Activated CD4-positive, alpha-beta T cell treated with anti-CD3 and anti-CD28 coated beads for 1 hour (primary cell): Measurements from ENCODE around the gene GAGE12F.
"Not testable (repeated sequence)": the region's sequence is repeated elsewhere in the genome, so short reads cannot be mapped to it uniquely, and the experiment has no call there.

Experiments
- DNase-seq: peaks from one replicate; pipeline ENCODE4 v3.0.0-alpha.2; 2020

Gene GAGE12F, protein sequence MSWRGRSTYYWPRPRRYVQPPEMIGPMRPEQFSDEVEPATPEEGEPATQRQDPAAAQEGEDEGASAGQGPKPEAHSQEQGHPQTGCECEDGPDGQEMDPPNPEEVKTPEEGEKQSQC

DNA sequence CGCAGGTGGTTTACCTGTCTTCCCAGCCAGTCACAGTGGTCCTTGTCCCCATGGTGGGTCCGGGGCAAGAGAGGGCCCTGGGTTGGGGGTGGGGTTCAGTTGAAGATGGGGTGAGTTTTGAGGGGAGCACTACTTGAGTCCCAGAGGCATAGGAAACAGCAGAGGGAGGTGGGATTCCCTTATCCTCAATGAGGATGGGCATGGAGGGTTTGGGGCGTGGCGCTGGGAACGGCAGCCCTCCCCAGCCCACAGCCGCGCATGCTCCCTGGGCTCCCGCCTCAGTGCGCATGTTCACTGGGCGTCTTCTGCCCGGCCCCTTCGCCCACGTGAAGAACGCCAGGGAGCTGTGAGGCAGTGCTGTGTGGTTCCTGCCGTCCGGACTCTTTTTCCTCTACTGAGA is at the start of gene GAGE12F:
Gene GAGE12F, plus strand, starts transcription at position 301 of the 400 bp plus-strand sequence. CDS start 1,155 bp downstream, outside the sequence.
- not testable (repeated sequence) for DNase-seq

DNA sequence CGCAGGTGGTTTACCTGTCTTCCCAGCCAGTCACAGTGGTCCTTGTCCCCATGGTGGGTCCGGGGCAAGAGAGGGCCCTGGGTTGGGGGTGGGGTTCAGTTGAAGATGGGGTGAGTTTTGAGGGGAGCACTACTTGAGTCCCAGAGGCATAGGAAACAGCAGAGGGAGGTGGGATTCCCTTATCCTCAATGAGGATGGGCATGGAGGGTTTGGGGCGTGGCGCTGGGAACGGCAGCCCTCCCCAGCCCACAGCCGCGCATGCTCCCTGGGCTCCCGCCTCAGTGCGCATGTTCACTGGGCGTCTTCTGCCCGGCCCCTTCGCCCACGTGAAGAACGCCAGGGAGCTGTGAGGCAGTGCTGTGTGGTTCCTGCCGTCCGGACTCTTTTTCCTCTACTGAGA is 28.8 kb upstream of the GAGE12F start, which contains the start of gene GAGE12C:
Gene GAGE12C, plus strand, starts transcription at position 301 of the 400 bp plus-strand sequence. CDS start 1,155 bp downstream, outside the sequence.
- not testable (repeated sequence) for DNase-seq

DNA sequence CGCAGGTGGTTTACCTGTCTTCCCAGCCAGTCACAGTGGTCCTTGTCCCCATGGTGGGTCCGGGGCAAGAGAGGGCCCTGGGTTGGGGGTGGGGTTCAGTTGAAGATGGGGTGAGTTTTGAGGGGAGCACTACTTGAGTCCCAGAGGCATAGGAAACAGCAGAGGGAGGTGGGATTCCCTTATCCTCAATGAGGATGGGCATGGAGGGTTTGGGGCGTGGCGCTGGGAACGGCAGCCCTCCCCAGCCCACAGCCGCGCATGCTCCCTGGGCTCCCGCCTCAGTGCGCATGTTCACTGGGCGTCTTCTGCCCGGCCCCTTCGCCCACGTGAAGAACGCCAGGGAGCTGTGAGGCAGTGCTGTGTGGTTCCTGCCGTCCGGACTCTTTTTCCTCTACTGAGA is 19.2 kb upstream of the GAGE12F start, which contains the start of gene GAGE12D:
Gene GAGE12D, plus strand, starts transcription at position 301 of the 400 bp plus-strand sequence. CDS start 1,155 bp downstream, outside the sequence.
- DNase-seq: not testable (repeated sequence)

GRCh38 chrX:49550989-49551388 is 9.7 kb upstream of the GAGE12F start, which contains the start of gene GAGE12E:
Gene GAGE12E (plus strand): TSS chrX:49551289. CDS start chrX:49552444, 1,155 bp downstream.
- DNase-seq: not testable (repeated sequence)

DNA sequence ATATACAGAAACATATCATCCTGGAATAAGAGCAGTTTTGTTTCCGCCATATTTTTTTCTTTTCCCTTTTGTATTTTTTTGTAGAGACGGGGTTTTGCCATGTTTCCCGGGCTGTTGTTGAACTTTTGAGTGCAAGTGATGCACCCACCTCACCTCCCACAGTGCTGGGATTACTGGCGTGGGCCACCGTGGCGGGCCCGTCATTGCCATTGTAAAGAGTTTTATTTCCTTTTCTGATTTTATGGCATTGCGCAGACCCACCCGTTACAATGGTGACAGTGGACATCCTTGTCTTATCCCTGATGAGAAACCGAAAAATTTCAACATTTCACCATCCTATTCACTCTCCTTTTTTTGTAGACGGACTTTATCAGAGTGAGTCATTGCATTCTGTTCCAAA is 8.1 kb downstream of the GAGE12F start:
- not testable (repeated sequence) for DNase-seq

DNA sequence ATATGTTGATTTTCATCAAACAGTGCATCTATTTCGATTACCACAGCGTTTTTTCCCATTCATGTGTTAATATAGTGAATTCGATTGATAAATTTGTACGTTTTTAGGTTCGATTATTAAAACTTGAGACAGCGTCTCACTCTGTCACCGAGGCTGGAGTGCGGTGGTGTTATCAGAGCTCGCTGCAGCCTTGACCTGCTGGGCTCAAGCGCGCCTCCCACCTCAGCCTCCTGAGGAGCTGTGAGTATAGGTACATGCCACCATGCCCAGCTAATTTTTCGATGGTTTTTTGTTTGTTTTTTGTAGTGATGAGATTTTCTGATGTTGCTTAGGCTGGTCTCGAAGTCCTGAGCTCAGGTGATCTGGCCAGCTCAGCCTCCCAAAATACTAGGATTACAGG is 8.5 kb downstream of the GAGE12F start:
- DNase-seq: not testable (repeated sequence)

- DNase-seq: not testable (repeated sequence)
These were observed 9.5 kb downstream of the GAGE12F start, which contains the start of gene GAGE12G for GRCh38 chrX:49570100-49570499. Gene GAGE12G (plus strand): TSS chrX:49570400. CDS start chrX:49571555, 1,155 bp downstream.

DNA sequence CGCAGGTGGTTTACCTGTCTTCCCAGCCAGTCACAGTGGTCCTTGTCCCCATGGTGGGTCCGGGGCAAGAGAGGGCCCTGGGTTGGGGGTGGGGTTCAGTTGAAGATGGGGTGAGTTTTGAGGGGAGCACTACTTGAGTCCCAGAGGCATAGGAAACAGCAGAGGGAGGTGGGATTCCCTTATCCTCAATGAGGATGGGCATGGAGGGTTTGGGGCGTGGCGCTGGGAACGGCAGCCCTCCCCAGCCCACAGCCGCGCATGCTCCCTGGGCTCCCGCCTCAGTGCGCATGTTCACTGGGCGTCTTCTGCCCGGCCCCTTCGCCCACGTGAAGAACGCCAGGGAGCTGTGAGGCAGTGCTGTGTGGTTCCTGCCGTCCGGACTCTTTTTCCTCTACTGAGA is 19.0 kb downstream of the GAGE12F start, which contains the start of gene GAGE12H:
Gene GAGE12H, plus strand, starts transcription at position 301 of the 400 bp plus-strand sequence. CDS start 1,155 bp downstream, outside the sequence.
- not testable (repeated sequence) for DNase-seq

GRCh38 chrX:49589196-49589595 is 28.6 kb downstream of the GAGE12F start, which contains the start of gene GAGE2A:
Gene GAGE2A (plus strand): TSS chrX:49589496. CDS start chrX:49590651, 1,155 bp downstream.
- DNase-seq: not testable (repeated sequence)

DNA sequence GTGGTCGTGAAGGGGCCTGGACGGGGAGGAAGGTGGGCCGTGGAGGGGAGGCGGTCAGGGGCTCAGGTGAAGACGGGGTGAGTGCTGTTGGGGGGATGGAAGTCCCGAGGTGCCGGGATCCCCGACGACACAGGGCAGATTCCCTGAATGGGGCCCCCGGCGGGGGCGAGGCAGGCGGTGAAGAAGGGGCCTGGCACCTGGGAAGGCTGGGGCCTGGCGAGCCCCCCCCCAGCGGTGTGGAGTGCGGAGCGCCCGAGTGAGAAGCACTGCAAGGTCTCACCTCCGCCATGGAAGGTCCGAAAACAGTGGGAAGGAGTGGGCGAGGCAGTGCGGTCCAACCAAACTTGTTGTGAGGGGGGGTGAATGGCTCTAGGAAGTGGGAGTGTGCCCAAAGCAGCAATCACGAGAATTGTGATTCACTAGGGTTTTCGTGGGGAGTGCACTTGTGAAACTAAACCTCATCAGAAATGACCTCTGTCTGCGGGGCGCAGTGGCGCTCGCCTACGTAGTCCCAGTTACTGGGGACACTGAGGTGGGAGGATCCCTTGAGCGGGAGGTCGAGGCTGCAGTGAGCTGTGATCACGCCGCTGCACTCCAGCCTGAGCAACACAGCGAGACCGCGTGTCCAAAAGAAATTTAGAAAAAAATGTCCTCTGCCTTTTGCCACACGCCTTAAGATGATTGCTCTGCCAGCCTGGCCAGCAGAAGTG is 29.3 kb downstream of the GAGE12F start:
- not testable (repeated sequence) for DNase-seq

DNA sequence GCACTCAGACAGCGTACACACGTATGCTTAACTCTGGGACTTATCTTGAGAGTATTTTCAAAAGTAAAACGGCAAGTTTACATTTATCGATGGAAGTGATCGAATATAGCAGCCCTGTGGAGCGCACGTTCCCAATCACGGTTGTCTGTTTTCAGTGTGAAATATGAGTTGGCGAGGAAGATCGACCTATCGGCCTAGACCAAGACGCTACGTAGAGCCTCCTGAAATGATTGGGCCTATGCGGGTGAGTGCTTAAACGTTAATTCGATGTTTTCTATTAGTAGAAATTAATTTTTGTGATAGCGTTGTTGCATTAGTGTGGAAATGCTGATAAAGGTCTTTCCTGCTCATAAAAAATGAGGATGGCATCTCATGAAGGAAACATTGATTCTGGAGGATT is 29.8 kb downstream of the GAGE12F start:
- DNase-seq: not testable (repeated sequence)

DNA sequence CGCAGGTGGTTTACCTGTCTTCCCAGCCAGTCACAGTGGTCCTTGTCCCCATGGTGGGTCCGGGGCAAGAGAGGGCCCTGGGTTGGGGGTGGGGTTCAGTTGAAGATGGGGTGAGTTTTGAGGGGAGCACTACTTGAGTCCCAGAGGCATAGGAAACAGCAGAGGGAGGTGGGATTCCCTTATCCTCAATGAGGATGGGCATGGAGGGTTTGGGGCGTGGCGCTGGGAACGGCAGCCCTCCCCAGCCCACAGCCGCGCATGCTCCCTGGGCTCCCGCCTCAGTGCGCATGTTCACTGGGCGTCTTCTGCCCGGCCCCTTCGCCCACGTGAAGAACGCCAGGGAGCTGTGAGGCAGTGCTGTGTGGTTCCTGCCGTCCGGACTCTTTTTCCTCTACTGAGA is 38.1 kb downstream of the GAGE12F start, which contains the start of gene GAGE1:
Gene GAGE1, plus strand, starts transcription at position 301 of the 400 bp plus-strand sequence. CDS start 1,155 bp downstream, outside the sequence.
- not testable (repeated sequence) for DNase-seq

DNA sequence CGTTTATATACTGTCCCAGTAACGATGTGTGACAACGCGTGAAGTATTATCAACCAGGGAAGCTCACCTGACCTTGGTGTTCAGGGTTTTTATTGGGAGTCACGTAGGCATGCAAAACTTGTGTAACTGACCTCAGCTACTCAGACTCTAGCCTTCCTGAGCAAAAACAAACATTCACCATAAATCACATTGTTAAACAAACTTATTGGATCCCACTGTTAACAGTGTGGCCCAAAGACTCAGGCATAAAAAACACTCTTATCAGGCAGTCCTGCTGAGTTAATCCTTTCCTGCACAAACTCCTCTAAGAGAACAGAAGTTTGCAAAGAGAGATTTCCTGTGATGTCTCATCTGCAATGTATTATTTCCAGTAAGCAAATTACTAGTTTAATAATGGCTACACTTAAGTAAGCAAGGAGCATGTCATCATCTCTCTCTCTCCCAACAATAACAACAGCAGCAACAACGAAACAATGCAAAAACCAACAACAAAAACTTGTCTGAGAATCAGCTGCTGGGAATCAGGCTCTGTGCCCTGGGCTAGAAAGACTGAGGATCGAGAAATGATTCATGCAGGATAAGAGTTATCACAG is 50.2 kb downstream of the GAGE12F start:
- no peak for DNase-seq
